Body of pancreas (tissue), 4 donors: ENCODE data around the gene GRAP2.

Experiments used
- POLR2A ChIP-seq, 3 donors: fragments of 450-650 bp; IDR thresholded peaks; one replicate each; pipeline ENCODE4 v1.6.1; 2016; ENCODE audit warnings: antibody characterized with exemption in 3 of 3, mild to moderate bottlenecking in 2 of 3
- TF ChIP-seq, protein P1 (sequence below), 7 experiments: fragments of 450-650 bp in 4 of 7; fragments of 200-600 bp in 3 of 7; sonication (generic) in 3 of 7; IDR thresholded peaks; one replicate each; pipeline ENCODE4 v1.5.1; 2016 to 2019; ENCODE audit warnings: antibody characterized with exemption in 7 of 7

GRCh38 chr22:39932166-39932565 is 31.3 kb downstream of the GRAP2 start:
- TF ChIP-seq, protein P1, sequence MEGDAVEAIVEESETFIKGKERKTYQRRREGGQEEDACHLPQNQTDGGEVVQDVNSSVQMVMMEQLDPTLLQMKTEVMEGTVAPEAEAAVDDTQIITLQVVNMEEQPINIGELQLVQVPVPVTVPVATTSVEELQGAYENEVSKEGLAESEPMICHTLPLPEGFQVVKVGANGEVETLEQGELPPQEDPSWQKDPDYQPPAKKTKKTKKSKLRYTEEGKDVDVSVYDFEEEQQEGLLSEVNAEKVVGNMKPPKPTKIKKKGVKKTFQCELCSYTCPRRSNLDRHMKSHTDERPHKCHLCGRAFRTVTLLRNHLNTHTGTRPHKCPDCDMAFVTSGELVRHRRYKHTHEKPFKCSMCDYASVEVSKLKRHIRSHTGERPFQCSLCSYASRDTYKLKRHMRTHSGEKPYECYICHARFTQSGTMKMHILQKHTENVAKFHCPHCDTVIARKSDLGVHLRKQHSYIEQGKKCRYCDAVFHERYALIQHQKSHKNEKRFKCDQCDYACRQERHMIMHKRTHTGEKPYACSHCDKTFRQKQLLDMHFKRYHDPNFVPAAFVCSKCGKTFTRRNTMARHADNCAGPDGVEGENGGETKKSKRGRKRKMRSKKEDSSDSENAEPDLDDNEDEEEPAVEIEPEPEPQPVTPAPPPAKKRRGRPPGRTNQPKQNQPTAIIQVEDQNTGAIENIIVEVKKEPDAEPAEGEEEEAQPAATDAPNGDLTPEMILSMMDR (IDR thresholded peaks at IDR 0.05): no peak
- TF ChIP-seq POLR2A (IDR thresholded peaks at IDR 0.05): no peak
